ENCODE measurements around the gene TMEM203. TPM values are rescaled to one million over a fixed set of nuclear protein-coding genes. Genes with fewer than 3 reads are reported as not detected.

Gene TMEM203
- total and polyA plus RNA-seq, 2 of the 4 experiments (the other 2 are of a cell fraction) = 18.8 to 40.6 TPM

DNA sequence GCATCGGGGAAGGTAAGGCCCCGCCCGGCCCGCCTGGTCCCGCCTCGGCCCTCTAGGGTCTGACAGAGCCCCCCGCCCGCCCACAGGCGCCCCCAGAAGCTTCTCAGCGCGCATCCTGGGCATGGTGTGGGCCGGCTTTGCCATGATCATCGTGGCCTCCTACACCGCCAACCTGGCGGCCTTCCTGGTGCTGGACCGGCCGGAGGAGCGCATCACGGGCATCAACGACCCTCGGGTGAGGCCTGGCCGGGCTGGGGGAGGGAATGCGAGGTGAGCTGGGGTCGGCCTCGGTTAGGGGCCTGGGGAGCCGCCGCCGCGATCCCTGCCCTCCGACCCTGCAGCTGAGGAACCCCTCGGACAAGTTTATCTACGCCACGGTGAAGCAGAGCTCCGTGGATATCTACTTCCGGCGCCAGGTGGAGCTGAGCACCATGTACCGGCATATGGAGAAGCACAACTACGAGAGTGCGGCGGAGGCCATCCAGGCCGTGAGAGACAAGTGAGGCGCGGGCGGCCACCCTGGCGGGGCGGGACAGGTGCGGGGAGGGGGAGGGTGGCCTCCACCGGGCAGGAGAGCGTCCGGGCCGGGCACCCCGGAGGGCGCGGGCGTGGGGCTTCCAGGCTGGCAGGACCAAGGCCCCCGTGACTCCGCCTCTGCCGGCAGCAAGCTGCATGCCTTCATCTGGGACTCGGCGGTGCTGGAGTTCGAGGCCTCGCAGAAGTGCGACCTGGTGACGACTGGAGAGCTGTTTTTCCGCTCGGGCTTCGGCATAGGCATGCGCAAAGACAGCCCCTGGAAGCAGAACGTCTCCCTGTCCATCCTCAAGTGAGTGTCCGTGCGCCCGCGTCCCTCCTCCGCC is 42.7 kb downstream of the TMEM203 start (continued):
- TF ChIP-seq RAD21 (IDR thresholded peaks at IDR 0.05; ENCODE audit: low read length) = no peak

DNA sequence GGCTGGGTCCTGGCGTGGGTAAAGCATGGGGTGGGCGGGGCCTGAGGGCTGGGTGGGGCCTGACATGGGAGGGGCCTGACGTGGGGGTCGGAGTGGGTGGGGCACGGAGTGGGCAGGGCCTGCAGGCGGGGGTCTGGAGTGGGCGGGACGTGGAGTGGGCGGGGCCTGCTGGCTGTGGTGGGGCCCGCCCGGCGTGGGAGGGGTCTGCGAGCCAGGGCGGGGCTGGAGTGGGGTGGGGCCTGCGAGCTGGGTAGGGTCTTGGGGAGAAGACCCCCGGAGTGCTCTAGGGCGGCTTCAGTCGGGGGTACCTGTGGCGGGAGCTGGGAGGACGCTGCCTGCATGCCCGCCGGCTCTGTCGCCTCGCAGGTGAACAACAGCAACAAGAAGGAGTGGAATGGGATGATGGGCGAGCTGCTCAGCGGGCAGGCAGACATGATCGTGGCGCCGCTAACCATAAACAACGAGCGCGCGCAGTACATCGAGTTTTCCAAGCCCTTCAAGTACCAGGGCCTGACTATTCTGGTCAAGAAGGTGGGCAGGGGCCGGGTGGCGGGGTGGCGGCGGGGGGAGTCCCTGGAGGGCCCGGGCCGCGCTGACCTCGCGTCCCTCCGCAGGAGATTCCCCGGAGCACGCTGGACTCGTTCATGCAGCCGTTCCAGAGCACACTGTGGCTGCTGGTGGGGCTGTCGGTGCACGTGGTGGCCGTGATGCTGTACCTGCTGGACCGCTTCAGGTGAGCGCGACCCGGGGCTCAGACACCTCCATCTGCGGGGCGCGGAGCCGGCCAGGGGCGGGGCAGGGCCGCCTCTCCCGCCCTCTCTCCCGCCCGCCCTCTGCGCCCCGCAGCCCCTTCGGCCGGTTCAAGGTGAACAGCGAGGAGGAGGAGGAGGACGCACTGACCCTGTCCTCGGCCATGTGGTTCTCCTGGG is 43.6 kb downstream of the TMEM203 start:
- DNase-seq = no peak
- Histone ChIP-seq H3K9me1 (ENCODE audit: insufficient read depth, low read length) (no peaks in the 10 kb centered on the region), H3K14ac (replicated peaks; ENCODE audit: low read depth, low read length) (no peak overlapping the region), H2BK15ac (ENCODE audit: low read depth, low read length) (no peak overlapping the region), H3K9ac (ENCODE audit: low read depth, low read length) (no peak overlapping the region), H3K56ac (ENCODE audit: extremely low read depth, insufficient read depth, low read length) (no peak overlapping the region), H3K23ac (ENCODE audit: low read depth, low read length) (no peak overlapping the region), H3K4me3 (ENCODE audit: insufficient read depth, low read depth, low read length) (0 out of 2 replicates have a peak overlapping the region, but pooled peaks have one; percentile 2), H3K27ac (ENCODE audit: insufficient read depth, low read length) (no peak overlapping the region), H3K9me3 (ENCODE audit: control insufficient read depth, insufficient read depth, low read length) (no peaks in the 10 kb centered on the region), H4K5ac (ENCODE audit: low read depth, low read length) (no peak overlapping the region), H2BK20ac (ENCODE audit: low read depth, low read length) (no peak overlapping the region), H2BK120ac (ENCODE audit: low read depth, low read length) (no peak overlapping the region), H3K18ac (ENCODE audit: low read depth, low read length) (no peak overlapping the region), H2AK5ac (ENCODE audit: low read depth, low read length) (no peak overlapping the region), H2AFZ (replicated peaks; ENCODE audit: low read length, poor library complexity) (no peak overlapping the region), H3K27me3 (ENCODE audit: control insufficient read depth, insufficient read depth, low read length) (peaks cover 85% of the 10 kb centered on the region), H2AK9ac (replicated peaks; ENCODE audit: low read depth, low read length, poor library complexity) (no peak overlapping the region), H2BK5ac (ENCODE audit: low read depth, low read length, poor library complexity, severe bottlenecking) (no peak overlapping the region), H3K79me1 (ENCODE audit: low read depth in 1 of 2, low read length in 2 of 2) (no peaks in the 10 kb centered on the region), H4K20me1 (ENCODE audit: insufficient read depth, low read length) (0 out of 2 replicates have a peak, but pooled peaks cover 5% of the 10 kb centered on the region), H4K91ac (ENCODE audit: insufficient read depth, low read depth, low read length) (no peak overlapping the region), H3K4me2 (ENCODE audit: low read depth, low read length) (peak overlapping the region; percentile 17; the same call in 1 of the 2 replicates), H4K8ac (ENCODE audit: low read depth in 2 of 2, low read length in 2 of 2) (no peak overlapping the region), H3K4ac (ENCODE audit: low read depth, low read length) (no peak overlapping the region), H3K4me1 (ENCODE audit: control insufficient read depth, insufficient read depth, low read length) (no peaks in the 10 kb centered on the region), H3K36me3 (ENCODE audit: control insufficient read depth, insufficient read depth, low read length) (no peaks in the 10 kb centered on the region)
- in situ Hi-C loops (cut with MboI; ENCODE audit: low sequenced_read_pairs) = no loop called here
- TF ChIP-seq, protein P1, sequence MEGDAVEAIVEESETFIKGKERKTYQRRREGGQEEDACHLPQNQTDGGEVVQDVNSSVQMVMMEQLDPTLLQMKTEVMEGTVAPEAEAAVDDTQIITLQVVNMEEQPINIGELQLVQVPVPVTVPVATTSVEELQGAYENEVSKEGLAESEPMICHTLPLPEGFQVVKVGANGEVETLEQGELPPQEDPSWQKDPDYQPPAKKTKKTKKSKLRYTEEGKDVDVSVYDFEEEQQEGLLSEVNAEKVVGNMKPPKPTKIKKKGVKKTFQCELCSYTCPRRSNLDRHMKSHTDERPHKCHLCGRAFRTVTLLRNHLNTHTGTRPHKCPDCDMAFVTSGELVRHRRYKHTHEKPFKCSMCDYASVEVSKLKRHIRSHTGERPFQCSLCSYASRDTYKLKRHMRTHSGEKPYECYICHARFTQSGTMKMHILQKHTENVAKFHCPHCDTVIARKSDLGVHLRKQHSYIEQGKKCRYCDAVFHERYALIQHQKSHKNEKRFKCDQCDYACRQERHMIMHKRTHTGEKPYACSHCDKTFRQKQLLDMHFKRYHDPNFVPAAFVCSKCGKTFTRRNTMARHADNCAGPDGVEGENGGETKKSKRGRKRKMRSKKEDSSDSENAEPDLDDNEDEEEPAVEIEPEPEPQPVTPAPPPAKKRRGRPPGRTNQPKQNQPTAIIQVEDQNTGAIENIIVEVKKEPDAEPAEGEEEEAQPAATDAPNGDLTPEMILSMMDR (conservative IDR thresholded peaks at IDR 0.05; ENCODE audit: low read depth, low read length) = no peak
- TF ChIP-seq MXI1 (IDR thresholded peaks at IDR 0.05; ENCODE audit: borderline replicate concordance, low read depth, low read length) (no peak), RCOR1 (IDR thresholded peaks at IDR 0.05; ENCODE audit: insufficient replicate concordance, low read length) (no peak), MAFK (IDR thresholded peaks at IDR 0.05; ENCODE audit: low read depth, low read length) (no peak), BHLHE40 (IDR thresholded peaks at IDR 0.05; ENCODE audit: low read depth, low read length) (no peak)
- TF ChIP-seq, protein P2, sequence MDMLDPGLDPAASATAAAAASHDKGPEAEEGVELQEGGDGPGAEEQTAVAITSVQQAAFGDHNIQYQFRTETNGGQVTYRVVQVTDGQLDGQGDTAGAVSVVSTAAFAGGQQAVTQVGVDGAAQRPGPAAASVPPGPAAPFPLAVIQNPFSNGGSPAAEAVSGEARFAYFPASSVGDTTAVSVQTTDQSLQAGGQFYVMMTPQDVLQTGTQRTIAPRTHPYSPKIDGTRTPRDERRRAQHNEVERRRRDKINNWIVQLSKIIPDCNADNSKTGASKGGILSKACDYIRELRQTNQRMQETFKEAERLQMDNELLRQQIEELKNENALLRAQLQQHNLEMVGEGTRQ (IDR thresholded peaks at IDR 0.05; ENCODE audit: low read depth, low read length) = no peak
- TF ChIP-seq, protein P3, sequence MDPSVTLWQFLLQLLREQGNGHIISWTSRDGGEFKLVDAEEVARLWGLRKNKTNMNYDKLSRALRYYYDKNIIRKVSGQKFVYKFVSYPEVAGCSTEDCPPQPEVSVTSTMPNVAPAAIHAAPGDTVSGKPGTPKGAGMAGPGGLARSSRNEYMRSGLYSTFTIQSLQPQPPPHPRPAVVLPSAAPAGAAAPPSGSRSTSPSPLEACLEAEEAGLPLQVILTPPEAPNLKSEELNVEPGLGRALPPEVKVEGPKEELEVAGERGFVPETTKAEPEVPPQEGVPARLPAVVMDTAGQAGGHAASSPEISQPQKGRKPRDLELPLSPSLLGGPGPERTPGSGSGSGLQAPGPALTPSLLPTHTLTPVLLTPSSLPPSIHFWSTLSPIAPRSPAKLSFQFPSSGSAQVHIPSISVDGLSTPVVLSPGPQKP (IDR thresholded peaks at IDR 0.05; ENCODE audit: borderline replicate concordance, low read depth, low read length) = no peak
- 2% methylated on average over 27 of the region's 71 CpGs; no CpG with 5 or more reads in 1 of the 2 experiments for WGBS, 2 experiments (ENCODE audit: extremely low coverage in 2 of 2, insufficient read length in 1 of 2)
- POLR2A ChIA-PET (ENCODE audit: unreplicated experiment) = no interaction called here
- dilution Hi-C loops (cut with HindIII; ENCODE audit: low sequenced_read_pairs, unreplicated experiment) = no loop called here
- CTCF ChIA-PET = no interaction called here
- intact Hi-C loops (cut with micrococcal nuclease) = no loop called here
- no peak for ATAC-seq (ENCODE audit: low read depth)
- no TSS peak for BruUV-seq (replicated peaks)

All from IMR-90 (cell line).